ENCODE data around the gene DLK1. TPM values are rescaled to one million over a fixed set of nuclear protein-coding genes. Genes with fewer than 3 reads are reported as not detected.

The DLK1 gene
- total and polyA plus RNA-seq, 2 of the 13 experiments (the other 11 are each of a cell fraction or from before 2014, with no cell fraction given): 95.5 to 312 TPM

DNA sequence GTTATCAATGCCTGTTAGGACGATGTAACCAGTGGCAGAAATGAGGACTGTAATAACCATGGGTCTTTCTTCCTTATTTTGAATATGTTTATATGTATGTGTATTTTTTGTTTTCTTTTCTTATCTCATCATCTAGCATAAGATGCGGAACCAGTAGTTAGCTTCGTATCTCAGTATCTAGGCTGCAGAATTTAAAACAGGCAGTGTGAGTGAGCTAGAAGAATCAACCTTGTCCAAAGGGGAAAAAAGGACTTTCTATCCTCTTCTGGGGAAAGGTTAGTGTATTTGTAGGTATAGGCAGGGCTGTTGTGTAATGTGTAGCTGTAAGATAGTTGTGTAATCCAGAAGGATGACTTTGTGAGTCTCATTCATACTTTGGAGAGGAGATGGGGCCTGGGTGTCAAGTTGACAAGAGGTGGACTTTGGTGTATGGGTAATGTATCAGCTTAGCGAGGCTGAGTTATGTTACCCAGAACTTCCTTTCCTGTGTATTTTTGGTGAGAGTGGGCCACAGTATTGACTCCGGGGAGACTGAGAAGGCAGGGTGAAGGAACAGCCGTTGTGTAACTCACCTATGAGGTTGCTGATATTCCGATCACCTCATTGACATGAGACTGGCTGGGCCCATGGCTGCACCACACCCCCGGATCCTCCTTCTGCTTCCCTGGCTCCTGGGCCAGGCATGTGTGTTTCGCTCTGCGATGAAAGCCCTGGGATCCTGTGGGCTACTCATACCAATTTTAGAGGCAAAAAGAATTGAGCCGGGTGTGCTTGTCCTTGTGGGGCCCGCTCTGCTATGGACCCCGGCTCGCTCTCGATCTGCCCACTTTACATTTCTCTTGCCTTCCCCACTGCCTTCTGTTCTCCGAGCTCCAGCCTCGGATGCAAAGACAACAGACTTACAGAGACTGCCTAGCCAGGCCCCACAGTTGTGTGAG is 24.3 kb downstream of the DLK1 start (continued):
- peak; percentile 72; the same call in 1 of the 2 replicates for TF ChIP-seq ZNF142 (CRISPR knock-in tag; IDR thresholded peaks at IDR 0.05)
- TF ChIP-seq, protein P1, sequence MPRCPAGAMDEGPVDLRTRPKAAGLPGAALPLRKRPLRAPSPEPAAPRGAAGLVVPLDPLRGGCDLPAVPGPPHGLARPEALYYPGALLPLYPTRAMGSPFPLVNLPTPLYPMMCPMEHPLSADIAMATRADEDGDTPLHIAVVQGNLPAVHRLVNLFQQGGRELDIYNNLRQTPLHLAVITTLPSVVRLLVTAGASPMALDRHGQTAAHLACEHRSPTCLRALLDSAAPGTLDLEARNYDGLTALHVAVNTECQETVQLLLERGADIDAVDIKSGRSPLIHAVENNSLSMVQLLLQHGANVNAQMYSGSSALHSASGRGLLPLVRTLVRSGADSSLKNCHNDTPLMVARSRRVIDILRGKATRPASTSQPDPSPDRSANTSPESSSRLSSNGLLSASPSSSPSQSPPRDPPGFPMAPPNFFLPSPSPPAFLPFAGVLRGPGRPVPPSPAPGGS (CRISPR knock-in tag; IDR thresholded peaks at IDR 0.05): no peak
- TF ChIP-seq, protein P2, sequence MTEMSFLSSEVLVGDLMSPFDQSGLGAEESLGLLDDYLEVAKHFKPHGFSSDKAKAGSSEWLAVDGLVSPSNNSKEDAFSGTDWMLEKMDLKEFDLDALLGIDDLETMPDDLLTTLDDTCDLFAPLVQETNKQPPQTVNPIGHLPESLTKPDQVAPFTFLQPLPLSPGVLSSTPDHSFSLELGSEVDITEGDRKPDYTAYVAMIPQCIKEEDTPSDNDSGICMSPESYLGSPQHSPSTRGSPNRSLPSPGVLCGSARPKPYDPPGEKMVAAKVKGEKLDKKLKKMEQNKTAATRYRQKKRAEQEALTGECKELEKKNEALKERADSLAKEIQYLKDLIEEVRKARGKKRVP (CRISPR knock-in tag; IDR thresholded peaks at IDR 0.05): peak in 1 of 2 experiments; percentile 83; a peak in 2 of 4 replicates
- no peak for TF ChIP-seq ZNF296 (CRISPR knock-in tag; conservative IDR thresholded peaks at IDR 0.05)
- peak; percentile 35; the same call in 1 of the 2 replicates for TF ChIP-seq ZSCAN21 (CRISPR knock-in tag; IDR thresholded peaks at IDR 0.05; ENCODE audit: borderline replicate concordance)
- TF ChIP-seq ZNF562 (CRISPR knock-in tag; IDR thresholded peaks at IDR 0.05; ENCODE audit: borderline replicate concordance): no peak
- peak; percentile 85 for TF ChIP-seq MIER2 (CRISPR knock-in tag; IDR thresholded peaks at IDR 0.05)
- TF ChIP-seq, protein P3, sequence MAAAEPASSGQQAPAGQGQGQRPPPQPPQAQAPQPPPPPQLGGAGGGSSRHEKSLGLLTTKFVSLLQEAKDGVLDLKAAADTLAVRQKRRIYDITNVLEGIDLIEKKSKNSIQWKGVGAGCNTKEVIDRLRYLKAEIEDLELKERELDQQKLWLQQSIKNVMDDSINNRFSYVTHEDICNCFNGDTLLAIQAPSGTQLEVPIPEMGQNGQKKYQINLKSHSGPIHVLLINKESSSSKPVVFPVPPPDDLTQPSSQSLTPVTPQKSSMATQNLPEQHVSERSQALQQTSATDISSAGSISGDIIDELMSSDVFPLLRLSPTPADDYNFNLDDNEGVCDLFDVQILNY (CRISPR knock-in tag; conservative IDR thresholded peaks at IDR 0.05): no peak
- TF ChIP-seq, protein P4, sequence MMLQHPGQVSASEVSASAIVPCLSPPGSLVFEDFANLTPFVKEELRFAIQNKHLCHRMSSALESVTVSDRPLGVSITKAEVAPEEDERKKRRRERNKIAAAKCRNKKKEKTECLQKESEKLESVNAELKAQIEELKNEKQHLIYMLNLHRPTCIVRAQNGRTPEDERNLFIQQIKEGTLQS (CRISPR knock-in tag; IDR thresholded peaks at IDR 0.05): peak; percentile 14; the same call in 1 of the 2 replicates
- TF ChIP-seq NR2C2 (CRISPR knock-in tag; IDR thresholded peaks at IDR 0.05; ENCODE audit: borderline replicate concordance): peak; percentile 75; the same call in 1 of the 2 replicates
- TF ChIP-seq SAP130 (CRISPR knock-in tag; IDR thresholded peaks at IDR 0.05; ENCODE audit: low read depth): peak; percentile 81
- peak; percentile 78; the same call in 1 of the 2 replicates for TF ChIP-seq THAP9 (CRISPR knock-in tag; IDR thresholded peaks at IDR 0.05; ENCODE audit: borderline replicate concordance)
